Natural killer cell (primary cell): Measurements from ENCODE around the gene SEPTIN3. TPM values are rescaled to one million over a fixed set of nuclear protein-coding genes. Genes with fewer than 3 reads are reported as not detected.

Experiments
- ATAC-seq, 3 donors: fragments of 150-1000 bp in 2 of 3; fragments of 200-7000 bp in 1 of 3; cut with Tn5 transposase; 1 replicate in 1 of 3; 2 replicates in 2 of 3; pipeline ENCODE4 v1.10.0; 2021; ENCODE audit warnings: mild to moderate bottlenecking in 2 of 3, moderate library complexity in 2 of 3
- DNase-seq, 2 donors: peaks; one replicate each; pipeline versions ENCODE4 v3.0.0 to v3.0.0-alpha.2; 2013 to 2021; ENCODE audit warnings: mixed read lengths in 1 of 2
- H3K27ac ChIP-seq: one replicate; pipeline ENCODE4 v1.5.1; 2013; ENCODE audit warnings: mild to moderate bottlenecking, low read length
- H3K27me3 ChIP-seq: one replicate; pipeline ENCODE4 v1.6.1; 2013; ENCODE audit warnings: low read length; ENCODE audit not compliant: control insufficient read depth, insufficient read depth
- H3K36me3 ChIP-seq: one replicate; pipeline ENCODE4 v1.6.1; 2013; ENCODE audit warnings: low read length; ENCODE audit not compliant: control insufficient read depth, insufficient read depth
- H3K4me1 ChIP-seq: one replicate; pipeline ENCODE4 v1.6.1; 2013; ENCODE audit warnings: low read length; ENCODE audit not compliant: control insufficient read depth, insufficient read depth
- H3K4me3 ChIP-seq: one replicate; pipeline ENCODE4 v1.5.1; 2013; ENCODE audit warnings: low read length
- H3K9me3 ChIP-seq: one replicate; pipeline ENCODE4 v1.6.1; 2013; ENCODE audit warnings: low read length; ENCODE audit not compliant: control insufficient read depth, insufficient read depth
- H3K27ac Mint-ChIP-seq, 2 donors: one replicate each; pipeline ENCODE4 v1.8.0; 2022; ENCODE audit warnings: mild to moderate bottlenecking in 2 of 2, mixed read lengths in 2 of 2, moderate library complexity in 1 of 2
- H3K27me3 Mint-ChIP-seq, 2 donors: one replicate each; pipeline ENCODE4 v1.8.0; 2022; ENCODE audit warnings: low read depth in 2 of 2, mixed read lengths in 2 of 2
- H3K36me3 Mint-ChIP-seq: one replicate; pipeline ENCODE4 v1.8.0; 2022; ENCODE audit warnings: mixed read lengths
- H3K4me1 Mint-ChIP-seq, 2 donors: one replicate each; pipeline ENCODE4 v1.8.0; 2022; ENCODE audit warnings: mixed read lengths in 2 of 2
- H3K4me3 Mint-ChIP-seq: one replicate; pipeline ENCODE4 v1.8.0; 2022; ENCODE audit warnings: mild to moderate bottlenecking, moderate library complexity, mixed read lengths
- H3K9me3 Mint-ChIP-seq, 2 donors: one replicate each; pipeline ENCODE4 v1.8.0; 2022; ENCODE audit warnings: mixed read lengths in 2 of 2
- WGBS: methylation state at CpG from one replicate; pipeline ENCODE4 v1.1.7; 2013; ENCODE audit warnings: missing lambda C conversion rate; ENCODE audit not compliant: insufficient coverage; 5-methylcytosine and 5-hydroxymethylcytosine counted together
- intact Hi-C: fragments of 100-400 bp; cut with micrococcal nuclease; formaldehyde crosslinking; loops from one replicate; pipeline ENCODE4 v1.14.2; 2022
- total RNA-seq, 4 donors: library from RNA; stranded (reverse); fragments of 120-200 nt in 1 of 4; gene quantifications; one replicate each; pipeline versions ENCODE4 v1.2.3 to v1.2.4, GENCODE V29; 2013 to 2022
- TF ChIP-seq, protein P1 (sequence below): fragments of 200-600 bp; IDR thresholded peaks from one replicate; pipeline ENCODE4 v1.8.0; 2022; ENCODE audit warnings: antibody characterized with exemption

The SEPTIN3 gene
- total RNA-seq, 3 donors from 2014 or later (not counting 1 experiment from before 2014, with no cell fraction given), result 0.38 TPM; not detected in 2

DNA sequence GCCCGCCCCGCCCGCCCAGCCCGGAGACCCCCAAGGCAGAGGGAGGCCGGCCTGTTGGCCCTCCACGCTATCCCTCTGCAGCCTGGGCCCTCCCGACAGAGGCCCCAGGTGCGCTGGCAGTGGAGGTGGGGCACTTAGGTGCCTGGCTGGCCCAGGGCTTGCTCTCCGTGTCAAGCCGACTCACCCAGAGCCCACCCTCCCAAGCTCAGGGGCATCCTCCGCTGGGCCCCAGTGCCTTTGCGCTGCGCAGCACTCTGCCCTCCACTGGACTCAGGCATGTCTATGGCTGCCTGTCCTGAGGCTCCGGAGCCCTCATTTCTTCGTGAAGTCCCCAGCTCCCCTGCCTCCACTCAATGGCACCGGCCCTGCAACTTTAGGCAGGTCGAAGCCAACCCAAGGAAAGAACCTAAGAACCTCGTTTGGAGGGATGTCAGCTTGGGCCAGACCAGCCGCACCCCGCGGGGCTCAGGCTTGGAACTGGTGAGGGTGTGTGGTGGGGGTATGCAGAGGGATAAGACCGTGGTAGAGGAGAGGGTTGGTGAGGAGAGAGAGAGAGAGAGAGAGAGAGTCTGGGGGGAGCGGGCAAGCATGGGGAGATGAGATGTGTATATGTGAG, 11.2 kb upstream of the SEPTIN3 start:
- H3K27ac Mint-ChIP-seq, result peak overlapping the region in 1 of 2 donors; percentile 74
- no peaks in the 10 kb centered on the region for H3K9me3 Mint-ChIP-seq
- 48% methylated on average over 23 of the region's 23 CpGs for WGBS
- no peak for DNase-seq
- Histone ChIP-seq H3K27me3 (no peaks in the 10 kb centered on the region), H3K4me1 (peaks cover 9% of the 10 kb centered on the region), H3K36me3 (no peaks in the 10 kb centered on the region), H3K4me3 (no peak overlapping the region), H3K27ac (no peak overlapping the region), H3K9me3 (no peaks in the 10 kb centered on the region)
- H3K27me3 Mint-ChIP-seq, result peaks cover 0 to 4% of the 10 kb centered on the region in 2 donors
- H3K4me3 Mint-ChIP-seq, result no peak overlapping the region
- peak; percentile 5 to 35 (median 10) for ATAC-seq
- TF ChIP-seq, protein P1, sequence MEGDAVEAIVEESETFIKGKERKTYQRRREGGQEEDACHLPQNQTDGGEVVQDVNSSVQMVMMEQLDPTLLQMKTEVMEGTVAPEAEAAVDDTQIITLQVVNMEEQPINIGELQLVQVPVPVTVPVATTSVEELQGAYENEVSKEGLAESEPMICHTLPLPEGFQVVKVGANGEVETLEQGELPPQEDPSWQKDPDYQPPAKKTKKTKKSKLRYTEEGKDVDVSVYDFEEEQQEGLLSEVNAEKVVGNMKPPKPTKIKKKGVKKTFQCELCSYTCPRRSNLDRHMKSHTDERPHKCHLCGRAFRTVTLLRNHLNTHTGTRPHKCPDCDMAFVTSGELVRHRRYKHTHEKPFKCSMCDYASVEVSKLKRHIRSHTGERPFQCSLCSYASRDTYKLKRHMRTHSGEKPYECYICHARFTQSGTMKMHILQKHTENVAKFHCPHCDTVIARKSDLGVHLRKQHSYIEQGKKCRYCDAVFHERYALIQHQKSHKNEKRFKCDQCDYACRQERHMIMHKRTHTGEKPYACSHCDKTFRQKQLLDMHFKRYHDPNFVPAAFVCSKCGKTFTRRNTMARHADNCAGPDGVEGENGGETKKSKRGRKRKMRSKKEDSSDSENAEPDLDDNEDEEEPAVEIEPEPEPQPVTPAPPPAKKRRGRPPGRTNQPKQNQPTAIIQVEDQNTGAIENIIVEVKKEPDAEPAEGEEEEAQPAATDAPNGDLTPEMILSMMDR, result peak; percentile 43
- intact Hi-C loops, result loop anchor here (1.0 kb wide), 1 partner anchor 261 kb away; no protein-coding TSS in a partner anchor
- H3K36me3 Mint-ChIP-seq, result no peaks in the 10 kb centered on the region
- H3K4me1 Mint-ChIP-seq, result peaks cover 5 to 14% of the 10 kb centered on the region in 2 donors

DNA sequence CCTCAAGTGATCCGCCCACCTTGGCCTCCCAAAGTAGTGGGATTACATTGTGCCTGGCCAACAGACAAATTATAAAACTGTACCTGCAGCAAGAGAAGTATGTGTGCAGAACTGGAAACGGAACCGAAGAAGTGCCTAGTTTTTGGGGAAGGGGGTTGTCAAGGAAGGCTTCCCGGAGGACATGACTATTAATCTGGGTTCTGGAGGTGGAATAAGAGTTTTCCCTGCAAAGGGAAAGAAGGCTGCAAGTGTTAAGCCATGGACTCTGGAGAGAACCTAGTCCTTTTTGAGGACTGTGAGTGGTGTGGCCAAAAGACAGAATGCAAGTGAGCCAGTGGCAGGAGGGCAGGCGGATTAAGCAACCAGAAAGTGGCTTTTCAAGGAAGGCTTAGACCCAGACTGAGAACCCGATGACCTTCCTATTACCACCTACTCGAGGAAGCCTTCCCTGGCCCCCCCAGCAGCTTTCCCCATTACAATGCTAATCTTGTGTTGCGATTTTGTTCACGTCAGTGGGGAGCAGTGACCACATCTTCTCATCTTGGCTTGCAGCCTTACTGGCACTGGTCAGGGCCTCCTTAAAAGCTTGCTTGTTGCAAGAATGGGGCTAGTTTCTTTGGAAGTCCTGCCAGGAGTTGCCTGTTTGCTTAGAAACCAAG, 5.7 kb upstream of the SEPTIN3 start:
- Mint-ChIP-seq H3K36me3 (no peaks in the 10 kb centered on the region), H3K27me3 (no peaks in the 10 kb centered on the region), H3K27ac (no peak overlapping the region), H3K4me1 (peaks cover 6 to 8% of the 10 kb centered on the region in 2 donors), H3K9me3 (no peaks in the 10 kb centered on the region), H3K4me3 (no peak overlapping the region)
- Histone ChIP-seq H3K27me3 (no peaks in the 10 kb centered on the region), H3K4me3 (no peak overlapping the region), H3K27ac (no peak overlapping the region), H3K4me1 (no peaks in the 10 kb centered on the region), H3K9me3 (no peaks in the 10 kb centered on the region), H3K36me3 (no peaks in the 10 kb centered on the region)
- DNase-seq (no peak), ATAC-seq (no peak)
- TF ChIP-seq, protein P1, result no peak
- 78% methylated on average over 9 of the region's 9 CpGs for WGBS
- intact Hi-C loops, result no loop called here

DNA sequence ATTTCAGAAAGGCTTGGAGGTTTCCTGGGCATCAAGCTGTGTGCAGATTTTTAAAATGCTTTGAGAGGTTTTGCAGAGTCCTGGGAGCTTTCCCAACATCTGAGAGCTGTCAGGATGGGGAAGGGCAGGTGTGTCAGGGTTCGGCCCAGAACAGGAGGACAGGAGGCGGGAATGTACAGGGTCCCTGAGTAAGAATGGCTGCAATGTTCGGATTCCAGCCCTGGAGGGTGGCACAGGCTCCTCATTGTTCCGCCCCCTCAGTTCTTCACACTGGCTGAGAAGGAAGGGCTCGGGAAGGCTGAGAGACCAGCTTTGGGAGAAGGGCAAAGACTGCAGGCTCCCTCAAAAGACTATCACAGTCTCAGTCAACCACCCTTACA, 5.1 kb upstream of the SEPTIN3 start:
- Mint-ChIP-seq H3K36me3 (no peaks in the 10 kb centered on the region), H3K9me3 (no peaks in the 10 kb centered on the region), H3K4me3 (no peak overlapping the region), H3K27me3 (no peaks in the 10 kb centered on the region), H3K4me1 (peaks cover 6 to 8% of the 10 kb centered on the region in 2 donors), H3K27ac (no peak overlapping the region)
- H3K27me3 ChIP-seq, result no peaks in the 10 kb centered on the region
- DNase-seq, result no peak
- no peak overlapping the region for H3K4me3 ChIP-seq
- intact Hi-C loops, result no loop called here
- 84% methylated on average over 5 of the region's 5 CpGs for WGBS
- ATAC-seq, result no peak
- H3K27ac ChIP-seq, result no peak overlapping the region
- TF ChIP-seq, protein P1, result no peak
- H3K36me3 ChIP-seq, result no peaks in the 10 kb centered on the region
- H3K4me1 ChIP-seq, result no peaks in the 10 kb centered on the region
- no peaks in the 10 kb centered on the region for H3K9me3 ChIP-seq
